Measurements from ENCODE around the gene IFNGR1.
A peak's percentile ranks its signal among the peaks of the same experiment; 100 is the strongest.

IFNGR1 gene

DNA sequence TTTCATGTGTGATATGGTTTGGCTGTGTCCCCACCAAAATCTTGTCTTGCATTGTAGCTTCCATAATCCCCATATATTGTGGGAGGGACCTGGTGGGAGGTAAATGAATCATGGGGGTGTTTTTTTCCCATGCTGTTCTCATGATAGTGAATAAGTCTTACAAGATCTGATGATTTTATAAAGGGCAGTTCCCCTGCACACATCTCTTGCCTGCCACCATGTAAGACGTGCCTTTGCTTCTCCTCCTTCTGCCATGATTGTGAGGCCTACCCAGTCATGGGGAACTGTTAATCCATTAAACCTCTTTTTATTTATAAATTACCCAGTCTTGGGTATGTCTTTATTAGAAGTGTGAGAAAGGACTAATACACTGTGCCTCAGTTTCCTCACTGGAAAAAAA lies 41.6 kb downstream of the IFNGR1 start:
- TF ChIP-seq, protein P1, sequence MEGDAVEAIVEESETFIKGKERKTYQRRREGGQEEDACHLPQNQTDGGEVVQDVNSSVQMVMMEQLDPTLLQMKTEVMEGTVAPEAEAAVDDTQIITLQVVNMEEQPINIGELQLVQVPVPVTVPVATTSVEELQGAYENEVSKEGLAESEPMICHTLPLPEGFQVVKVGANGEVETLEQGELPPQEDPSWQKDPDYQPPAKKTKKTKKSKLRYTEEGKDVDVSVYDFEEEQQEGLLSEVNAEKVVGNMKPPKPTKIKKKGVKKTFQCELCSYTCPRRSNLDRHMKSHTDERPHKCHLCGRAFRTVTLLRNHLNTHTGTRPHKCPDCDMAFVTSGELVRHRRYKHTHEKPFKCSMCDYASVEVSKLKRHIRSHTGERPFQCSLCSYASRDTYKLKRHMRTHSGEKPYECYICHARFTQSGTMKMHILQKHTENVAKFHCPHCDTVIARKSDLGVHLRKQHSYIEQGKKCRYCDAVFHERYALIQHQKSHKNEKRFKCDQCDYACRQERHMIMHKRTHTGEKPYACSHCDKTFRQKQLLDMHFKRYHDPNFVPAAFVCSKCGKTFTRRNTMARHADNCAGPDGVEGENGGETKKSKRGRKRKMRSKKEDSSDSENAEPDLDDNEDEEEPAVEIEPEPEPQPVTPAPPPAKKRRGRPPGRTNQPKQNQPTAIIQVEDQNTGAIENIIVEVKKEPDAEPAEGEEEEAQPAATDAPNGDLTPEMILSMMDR (conservative IDR thresholded peaks at IDR 0.05; ENCODE audit: low read depth, low read length) = no peak
- no peak overlapping the region for H3K4me3 ChIP-seq (ENCODE audit: low read depth, low read length)
- DNase-seq (ENCODE audit: low read depth) = no peak

DNA sequence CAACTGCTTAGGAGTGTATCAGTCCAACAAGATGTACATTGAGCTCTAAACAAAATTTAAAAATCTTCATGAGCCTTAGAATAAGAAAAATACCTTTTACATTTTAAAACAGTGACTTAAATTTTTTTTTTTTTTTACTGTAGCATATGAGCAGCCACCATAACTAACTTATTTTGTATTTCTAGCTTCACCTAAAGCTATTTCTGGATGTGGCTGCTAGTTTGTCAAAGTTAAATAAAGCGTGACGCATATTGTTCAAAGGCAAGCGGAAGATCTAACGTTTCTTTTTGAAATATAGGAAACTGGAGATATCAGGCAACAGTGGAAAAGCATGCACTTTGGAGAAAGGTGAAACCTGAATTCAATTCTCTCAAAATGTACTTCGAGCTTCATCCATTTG lies 42.5 kb downstream of the IFNGR1 start:
- no peak for DNase-seq (ENCODE audit: low read depth)
- TF ChIP-seq, protein P1 (conservative IDR thresholded peaks at IDR 0.05; ENCODE audit: low read depth, low read length) = no peak
- H3K4me3 ChIP-seq (ENCODE audit: low read depth, low read length) = no peak overlapping the region

DNA sequence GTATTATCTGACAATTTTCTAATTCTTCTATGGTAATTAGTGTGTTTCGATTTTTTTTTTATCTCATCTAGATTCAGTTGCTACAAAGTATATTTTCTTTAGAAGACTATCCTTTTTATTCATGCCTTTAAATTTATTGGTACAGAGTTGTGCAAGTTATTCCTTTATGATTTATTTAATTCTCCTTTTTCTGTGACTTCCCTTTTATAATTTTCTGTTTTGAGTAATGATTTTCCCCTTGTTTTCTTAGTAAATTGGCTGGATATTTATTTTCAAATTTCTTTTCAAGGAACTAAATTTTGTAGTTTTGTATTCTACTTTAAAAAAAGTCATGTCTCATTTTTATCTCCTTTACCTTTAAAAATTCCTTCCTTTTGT lies 43.3 kb downstream of the IFNGR1 start:
- TF ChIP-seq, protein P1 (conservative IDR thresholded peaks at IDR 0.05; ENCODE audit: low read depth, low read length) = no peak
- no peak overlapping the region for H3K4me3 ChIP-seq (ENCODE audit: low read depth, low read length)
- DNase-seq (ENCODE audit: low read depth) = no peak

DNA sequence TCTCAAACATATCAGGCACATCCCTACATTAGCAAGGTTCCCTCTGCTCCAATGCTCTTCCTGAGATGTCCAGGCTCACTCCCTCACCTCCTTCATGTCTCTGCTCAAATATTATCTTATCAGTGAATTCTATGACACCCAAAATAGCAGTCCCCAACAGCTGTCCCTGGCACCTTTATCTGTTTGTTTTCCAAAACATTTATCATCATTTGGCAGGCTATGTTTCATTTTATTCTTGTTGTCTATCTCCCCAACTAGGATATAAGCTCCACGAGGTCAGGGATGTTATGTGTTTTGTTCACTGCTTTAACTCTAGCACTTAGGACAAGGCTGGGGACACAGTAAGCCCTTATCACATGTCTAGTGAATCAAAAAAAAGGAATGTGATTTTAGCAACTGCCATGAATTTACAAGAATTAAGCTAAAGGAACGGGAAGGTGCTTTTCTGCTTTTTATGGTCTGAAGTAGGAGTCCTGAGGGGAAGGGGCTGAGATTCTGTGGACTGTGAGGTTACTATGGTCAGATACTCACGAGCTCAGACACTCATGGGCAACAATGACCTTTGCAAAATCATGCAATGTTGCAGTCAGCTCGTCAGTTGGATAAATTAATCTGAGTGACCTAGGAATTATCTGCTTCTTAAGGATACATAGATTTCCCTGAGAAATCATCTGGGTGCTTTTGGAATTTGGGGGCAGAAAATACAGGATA lies 43.9 kb downstream of the IFNGR1 start:
- H3K4me3 ChIP-seq (ENCODE audit: low read depth, low read length) = no peak overlapping the region
- TF ChIP-seq, protein P1 (conservative IDR thresholded peaks at IDR 0.05; ENCODE audit: low read depth, low read length) = no peak
- DNase-seq (ENCODE audit: low read depth) = no peak

DNA sequence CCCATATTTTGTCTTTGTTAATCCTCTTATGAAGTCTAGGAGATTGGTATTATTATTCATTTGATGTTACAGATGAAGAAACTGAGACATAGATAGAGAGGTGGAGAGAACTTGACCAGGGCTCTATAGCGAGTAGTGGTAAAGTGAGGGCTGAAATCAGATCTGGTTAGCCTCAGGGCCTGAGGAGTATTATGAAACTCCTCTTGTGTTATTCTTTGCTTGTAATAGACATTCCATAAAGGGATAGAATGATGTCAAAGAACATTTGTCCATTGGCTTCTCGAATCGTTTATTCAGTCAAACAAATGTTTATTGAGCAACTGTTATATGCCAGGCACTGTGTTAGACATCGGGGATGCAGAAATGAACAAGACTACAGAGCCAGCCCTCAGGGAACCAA lies 45.7 kb downstream of the IFNGR1 start, which contains the start of gene IL22RA2:
IL22RA2 (minus strand) TSS at position 144 of the 400 bp plus-strand sequence. CDS start 11,895 bp downstream, outside the sequence.
- H3K4me3 ChIP-seq (ENCODE audit: low read depth, low read length) = no peak within 1 kb of the TSS
- TF ChIP-seq, protein P1 (conservative IDR thresholded peaks at IDR 0.05; ENCODE audit: low read depth, low read length) = no peak
- DNase-seq (ENCODE audit: low read depth) = peak; percentile 5

DNA sequence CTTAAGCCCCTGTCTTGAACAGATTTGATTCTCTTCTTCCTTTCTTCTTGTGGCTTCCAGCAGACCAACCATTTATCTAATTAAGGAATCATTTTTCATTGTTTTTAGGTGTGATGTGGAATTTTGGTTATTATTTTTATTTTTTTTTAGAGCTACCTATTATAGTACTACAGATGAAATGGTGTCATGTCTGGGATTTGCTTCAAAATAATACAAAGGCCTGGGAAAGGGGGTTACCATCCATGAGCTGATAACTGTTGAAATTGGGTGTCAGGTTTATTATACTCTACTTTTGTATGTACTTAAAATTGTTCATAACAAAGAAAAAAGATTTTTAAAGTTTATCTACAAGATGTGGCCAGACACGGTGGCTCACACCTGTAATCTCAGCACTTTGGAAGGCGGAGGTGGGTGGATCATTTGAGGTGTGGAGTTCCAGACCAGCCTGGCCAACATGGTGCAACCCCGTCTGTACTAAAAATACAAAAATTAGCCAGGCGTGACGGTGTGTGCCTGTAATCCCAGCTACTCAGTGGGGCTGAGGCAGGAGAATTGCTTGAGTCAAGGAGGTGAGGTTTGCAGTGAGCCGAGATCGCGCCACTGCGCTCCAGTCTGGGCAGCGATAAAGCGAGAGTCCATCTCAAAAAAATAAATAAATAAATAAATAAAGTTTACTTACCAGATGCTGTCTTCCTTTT lies 46.3 kb downstream of the IFNGR1 start:
- DNase-seq (ENCODE audit: low read depth) = no peak
- TF ChIP-seq, protein P1 (conservative IDR thresholded peaks at IDR 0.05; ENCODE audit: low read depth, low read length) = no peak
- no peak overlapping the region for H3K4me3 ChIP-seq (ENCODE audit: low read depth, low read length)

Data from choroid plexus epithelial cell (primary cell).